Aorta (tissue), 5 donors: Measurements from ENCODE around the gene ATP8B2. TPM values are rescaled to one million over a fixed set of nuclear protein-coding genes. Genes with fewer than 3 reads are reported as not detected.
"Not testable (repeated sequence)": the region's sequence is repeated elsewhere in the genome, so short reads cannot be mapped to it uniquely, and the experiment has no call there.

ENCODE experiments used
- ATAC-seq: fragments of 200-7000 bp; cut with Tn5 transposase; one replicate; pipeline ENCODE4 v1.9.1; 2022; ENCODE audit warnings: moderate library complexity; ENCODE audit not compliant: low FRiP score
- DNase-seq, 2 donors: peaks; one replicate each; pipeline ENCODE4 v3.0.0-alpha.2; 2020
- H3K27ac ChIP-seq, 2 donors: one replicate each; pipeline ENCODE4 v1.5.1; 2013; ENCODE audit warnings: low read length in 2 of 2, mild to moderate bottlenecking in 2 of 2, moderate library complexity in 2 of 2, control low read depth in 1 of 2, inconsistent platforms in 1 of 2, low read depth in 1 of 2
- H3K27me3 ChIP-seq, 2 donors: one replicate each; pipeline ENCODE4 v1.6.1; 2013; ENCODE audit warnings: control low read depth in 1 of 2, low read length in 1 of 2, mild to moderate bottlenecking in 1 of 2, moderate library complexity in 1 of 2; ENCODE audit not compliant: insufficient read depth in 2 of 2, control insufficient read depth in 1 of 2
- H3K36me3 ChIP-seq, 2 donors: one replicate each; pipeline ENCODE4 v1.6.1; 2013; ENCODE audit warnings: control low read depth in 1 of 2, low read length in 1 of 2, mild to moderate bottlenecking in 1 of 2; ENCODE audit not compliant: insufficient read depth in 2 of 2, control insufficient read depth in 1 of 2
- H3K4me1 ChIP-seq, 2 donors: one replicate each; pipeline ENCODE4 v1.6.1; 2013; ENCODE audit warnings: low read length in 2 of 2, control low read depth in 1 of 2, mild to moderate bottlenecking in 1 of 2, moderate library complexity in 1 of 2; ENCODE audit not compliant: insufficient read depth in 2 of 2, control insufficient read depth in 1 of 2
- H3K4me3 ChIP-seq, 2 donors: one replicate each; pipeline ENCODE4 v1.5.1; 2013; ENCODE audit warnings: low read length in 2 of 2, control low read depth in 1 of 2, mild to moderate bottlenecking in 1 of 2
- H3K9me3 ChIP-seq: one replicate; pipeline ENCODE4 v1.6.1; 2013; ENCODE audit warnings: mild to moderate bottlenecking, low read length; ENCODE audit not compliant: control insufficient read depth
- WGBS, 2 donors: extraction: QIAGEN DNeasy Blood & Tissue Kit; methylation state at CpG; one replicate each; pipeline ENCODE4 v1.1.7; 2013; 5-methylcytosine and 5-hydroxymethylcytosine counted together
- intact Hi-C, 2 donors: fragments of 100-400 bp; cut with DNase I; formaldehyde crosslinking; loops; one replicate each; pipeline versions ENCODE4 v1.14.2 to v1.15.0; 2022
- polyA plus RNA-seq, 2 donors: library from polyadenylated mRNA; stranded (reverse); fragments of 200-250 nt; gene quantifications; one replicate each; pipeline ENCODE4 v1.2.3, GENCODE V29; 2013
- total RNA-seq, 2 donors: library from RNA; stranded (reverse); fragmentation: NEBNext Ultra II Directional; extraction: Animal tissue kit (Norgen Biotek cat#: 25700); gene quantifications; one replicate each; pipeline ENCODE4 v1.2.1, GENCODE V29; 2021
- donor health status: healthy with polysubstance abuse.
- donor health status: Bipolar disorder and iron deficiency.
- donor health status: DM: no; HTN: no; CAD: no.
- donor health status: DM: no; HTN: no; CAD: no.
- donor health status: DM: yes; HTN: yes; CAD: no.

ATP8B2 gene
- total and polyA plus RNA-seq, 4 donors: 28.8 to 176 (median 88.3) TPM

- no peak overlapping the region for H3K4me3 ChIP-seq
- H3K4me1 ChIP-seq: no peaks in the 10 kb centered on the region
- H3K27ac ChIP-seq: no peak overlapping the region
- WGBS, 2 donors: 82 to 86% methylated on average over 3 of the region's 3 CpGs
- ATAC-seq: no peak
- intact Hi-C loops: no loop called here
- DNase-seq: no peak
- H3K27me3 ChIP-seq: no peaks in the 10 kb centered on the region
- H3K9me3 ChIP-seq: no peaks in the 10 kb centered on the region
- no peaks in the 10 kb centered on the region for H3K36me3 ChIP-seq
Measured at GRCh38 chr1:154306151-154306550, 19.2 kb upstream of the ATP8B2 start.

DNA sequence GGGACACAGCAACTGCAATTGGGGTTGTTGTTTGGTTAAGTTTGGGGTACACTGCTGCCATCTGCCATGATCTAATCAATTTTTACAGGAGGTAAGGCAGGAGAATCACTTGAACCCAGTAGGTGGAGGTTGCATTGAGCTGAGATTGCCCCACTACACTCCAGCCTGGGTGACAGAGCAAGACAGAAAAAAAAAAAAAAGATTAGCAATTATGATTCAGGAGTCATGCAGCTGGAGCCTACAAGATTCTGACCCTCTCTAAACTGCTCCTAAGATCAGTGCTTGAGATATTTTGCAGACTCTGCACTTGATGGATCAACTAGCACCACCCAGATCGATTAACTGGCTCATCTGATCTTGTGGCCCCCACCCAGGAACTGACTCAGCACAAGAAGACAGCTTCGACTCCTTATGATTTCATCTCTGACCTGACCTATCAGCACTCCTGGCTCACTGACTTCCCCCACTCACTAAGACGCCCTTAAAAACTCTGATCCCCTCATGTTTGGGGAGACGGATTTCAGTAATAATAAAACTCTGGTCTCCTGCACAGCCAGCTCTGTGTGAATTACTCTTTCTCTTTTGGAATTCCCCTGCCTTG is 17.6 kb upstream of the ATP8B2 start:
- intact Hi-C loops, H3K36me3 ChIP-seq, H3K9me3 ChIP-seq, H3K27me3 ChIP-seq, H3K4me3 ChIP-seq, DNase-seq, H3K4me1 ChIP-seq, H3K27ac ChIP-seq, ATAC-seq: not testable (repeated sequence)
- 66 to 74% methylated on average over 4 of the region's 4 CpGs for WGBS, 2 donors

GRCh38 chr1:154309136-154309535 is 16.2 kb upstream of the ATP8B2 start:
- ATAC-seq, H3K27ac ChIP-seq, H3K4me1 ChIP-seq, H3K9me3 ChIP-seq, DNase-seq, H3K4me3 ChIP-seq, H3K36me3 ChIP-seq, H3K27me3 ChIP-seq, intact Hi-C loops: not testable (repeated sequence)
- 71 to 82% methylated on average over 7 of the region's 7 CpGs for WGBS, 2 donors

- H3K4me3 ChIP-seq, intact Hi-C loops, ATAC-seq, H3K27me3 ChIP-seq, H3K36me3 ChIP-seq, H3K9me3 ChIP-seq, DNase-seq, H3K4me1 ChIP-seq, H3K27ac ChIP-seq: not testable (repeated sequence)
- WGBS, 2 donors: 72 to 76% methylated on average over 13 of the region's 13 CpGs
Measured at GRCh38 chr1:154312229-154313065, 12.9 kb upstream of the ATP8B2 start.

DNA sequence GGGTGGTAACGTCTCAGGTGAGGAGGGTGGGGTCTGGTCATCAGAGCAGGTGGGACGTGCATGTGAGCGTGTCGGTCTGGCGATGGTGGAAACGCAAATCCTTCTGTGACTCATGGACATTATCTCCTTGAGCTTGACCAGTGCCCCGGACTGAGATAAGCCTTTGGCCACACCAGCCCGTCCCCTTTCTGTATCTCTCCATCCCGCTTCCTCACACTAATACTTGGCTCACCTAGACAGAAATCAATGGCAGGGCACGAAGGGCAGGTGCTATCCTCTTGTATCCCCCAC is 12.3 kb upstream of the ATP8B2 start:
- intact Hi-C loops: no loop called here
- no peak for ATAC-seq

DNA sequence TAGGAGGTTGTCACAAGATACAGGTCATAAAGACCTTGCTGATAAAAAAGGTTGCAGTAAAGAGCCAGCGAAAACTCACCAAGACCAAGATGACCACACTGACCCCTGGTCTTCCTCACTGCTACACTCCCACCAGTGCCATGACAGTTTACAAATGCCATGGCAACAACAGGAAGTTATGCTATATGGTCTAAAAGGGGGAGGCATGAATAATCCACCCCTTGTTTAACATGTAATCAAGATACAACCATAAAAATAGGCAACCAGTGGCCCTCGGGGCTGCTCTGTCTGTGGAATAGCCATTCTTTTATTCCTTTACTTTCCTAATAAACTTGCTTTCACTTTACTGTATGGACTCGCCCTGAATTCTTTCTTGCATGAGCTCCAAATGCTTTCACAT is 11.1 kb upstream of the ATP8B2 start:
- ATAC-seq, H3K36me3 ChIP-seq, H3K4me3 ChIP-seq, H3K9me3 ChIP-seq, H3K4me1 ChIP-seq, DNase-seq, intact Hi-C loops, H3K27ac ChIP-seq, H3K27me3 ChIP-seq: not testable (repeated sequence)
- WGBS, 2 donors: 79 to 86% methylated on average over 3 of the region's 3 CpGs

More for the DNA sequence above, 12.3 kb upstream of the ATP8B2 start:
- H3K27me3 ChIP-seq: no peaks in the 10 kb centered on the region
- H3K36me3 ChIP-seq: no peaks in the 10 kb centered on the region
- no peak for DNase-seq
- no peak overlapping the region for H3K27ac ChIP-seq
- WGBS, 2 donors: 83 to 85% methylated on average over 10 of the region's 10 CpGs
- H3K4me3 ChIP-seq: no peak overlapping the region
- no peaks in the 10 kb centered on the region for H3K9me3 ChIP-seq
- H3K4me1 ChIP-seq: no peaks in the 10 kb centered on the region

GRCh38 chr1:154316704-154317103 is 8.6 kb upstream of the ATP8B2 start:
- Histone ChIP-seq H3K9me3 (no peaks in the 10 kb centered on the region), H3K36me3 (no peaks in the 10 kb centered on the region), H3K4me1 (no peaks in the 10 kb centered on the region), H3K4me3 (no peak overlapping the region), H3K27ac (no peak overlapping the region), H3K27me3 (no peaks in the 10 kb centered on the region)
- DNase-seq: no peak
- 85 to 93% methylated on average over 1 of the region's 1 CpG for WGBS, 2 donors
- ATAC-seq: no peak
- intact Hi-C loops: no loop called here

- 31 to 33% methylated on average over 4 of the region's 4 CpGs for WGBS, 2 donors
- Histone ChIP-seq H3K4me3 (no peak overlapping the region), H3K27me3 (no peaks in the 10 kb centered on the region), H3K4me1 (no peaks in the 10 kb centered on the region), H3K27ac (no peak overlapping the region), H3K9me3 (no peaks in the 10 kb centered on the region), H3K36me3 (no peaks in the 10 kb centered on the region)
- ATAC-seq (no peak), DNase-seq (no peak)
- intact Hi-C loops: no loop called here
Measured at GRCh38 chr1:154318386-154318785, 6.9 kb upstream of the ATP8B2 start.
